ENCODE measurements around the gene BICD1.
"Not testable (repeated sequence)": the region's sequence is repeated elsewhere in the genome, so short reads cannot be mapped to it uniquely, and the experiment has no call there.

The BICD1 gene

GRCh38 chr12:32196250-32197198, 89.9 kb downstream of the BICD1 start:
- DNase-seq, result no peak

GRCh38 chr12:32197421-32197820, 90.8 kb downstream of the BICD1 start:
- DNase-seq, result no peak

DNA sequence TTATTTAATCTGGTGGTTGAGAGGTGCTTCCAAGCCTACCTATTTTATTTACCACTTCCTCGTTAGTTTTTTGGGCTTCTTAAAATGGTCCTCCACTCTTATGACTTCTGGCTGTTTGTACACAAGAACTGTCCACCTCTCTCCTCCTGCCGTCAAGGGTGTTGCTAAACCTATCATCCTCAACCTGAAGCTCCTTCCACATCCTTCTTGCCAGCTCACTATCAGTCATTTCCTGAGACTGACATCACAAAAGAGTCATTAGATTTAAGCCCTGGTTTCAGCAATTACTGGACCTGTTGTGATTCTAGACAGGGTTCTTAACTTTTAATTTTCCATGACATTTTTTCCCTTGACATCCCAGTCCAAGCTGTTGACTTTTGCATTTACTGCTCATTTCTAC, 91.9 kb downstream of the BICD1 start:
- DNase-seq, result no peak

GRCh38 chr12:32201096-32201495, 94.4 kb downstream of the BICD1 start:
- DNase-seq, result no peak

GRCh38 chr12:32201976-32202375, 95.3 kb downstream of the BICD1 start:
- no peak for DNase-seq

DNA sequence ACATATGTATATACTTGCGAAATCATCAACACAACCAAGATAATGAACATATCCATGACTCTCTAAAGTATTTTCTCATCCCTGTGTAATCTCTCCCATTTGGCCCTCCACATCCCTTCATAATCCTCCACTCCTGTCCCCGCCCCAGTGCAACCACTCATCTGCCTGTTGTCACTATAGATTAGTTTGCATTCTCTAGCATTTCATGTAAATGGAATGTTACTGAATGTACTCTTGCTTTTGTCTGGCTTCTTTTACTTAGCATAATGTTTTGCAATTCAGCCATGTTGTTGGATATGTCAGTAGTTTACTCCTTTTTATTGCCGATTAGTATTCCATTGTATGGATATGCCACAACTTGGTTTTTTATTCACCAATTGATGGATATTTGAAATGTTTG, 99.1 kb downstream of the BICD1 start:
- DNase-seq, result no peak

DNA sequence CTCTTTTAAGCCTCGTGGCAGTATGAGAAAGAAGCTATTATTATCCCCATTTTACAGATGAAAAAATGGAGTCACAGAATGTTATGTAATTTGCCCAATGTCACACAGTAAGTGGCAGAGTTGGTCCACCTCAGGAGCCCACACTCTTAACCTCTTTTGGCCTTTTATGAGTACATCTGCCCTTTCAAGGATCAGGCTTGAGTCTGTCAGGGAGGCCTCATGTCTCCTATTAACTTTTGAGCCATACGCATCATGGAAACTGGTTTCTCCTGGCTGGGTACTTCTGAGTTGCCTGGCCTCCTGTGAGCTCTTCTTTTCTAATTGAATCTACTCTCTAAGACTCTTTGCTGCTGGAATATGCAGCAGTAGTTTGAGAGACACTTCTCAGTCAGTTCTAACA, 101.7 kb downstream of the BICD1 start:
- no peak for DNase-seq

GRCh38 chr12:32211066-32211899, 104.6 kb downstream of the BICD1 start:
- no peak for DNase-seq

DNA sequence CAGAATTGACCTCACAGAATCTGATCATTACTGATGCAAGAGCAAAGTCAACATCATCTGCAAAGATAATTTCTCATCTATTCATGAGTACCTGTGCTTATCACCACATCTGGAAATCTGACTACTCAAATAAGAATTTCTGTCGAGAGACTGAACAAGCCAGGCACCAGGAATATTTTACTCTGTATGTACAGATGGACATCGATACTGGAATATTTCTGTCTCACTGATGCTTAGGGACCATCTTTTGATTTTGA, 105.2 kb downstream of the BICD1 start:
- no peak for DNase-seq

DNA sequence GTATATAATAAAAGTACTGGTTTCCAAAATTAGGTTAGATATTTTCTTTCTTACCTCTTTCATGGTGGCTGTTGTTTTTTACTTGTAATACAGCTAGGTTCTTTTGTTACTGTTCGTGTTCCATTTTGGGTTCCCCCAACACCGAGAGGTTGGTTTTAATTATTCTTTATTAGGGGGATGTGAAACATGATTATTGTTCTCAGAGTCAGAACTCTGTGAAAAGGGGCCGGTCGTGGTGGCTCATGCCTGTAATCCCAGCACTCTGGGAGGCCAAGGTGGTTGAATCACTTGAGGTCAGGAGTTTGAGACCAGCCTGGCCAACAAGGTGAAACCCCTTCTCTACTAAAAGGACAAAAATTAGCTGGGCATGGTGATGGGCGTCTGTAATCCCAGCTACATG, 108.1 kb downstream of the BICD1 start:
- no peak for DNase-seq

DNA sequence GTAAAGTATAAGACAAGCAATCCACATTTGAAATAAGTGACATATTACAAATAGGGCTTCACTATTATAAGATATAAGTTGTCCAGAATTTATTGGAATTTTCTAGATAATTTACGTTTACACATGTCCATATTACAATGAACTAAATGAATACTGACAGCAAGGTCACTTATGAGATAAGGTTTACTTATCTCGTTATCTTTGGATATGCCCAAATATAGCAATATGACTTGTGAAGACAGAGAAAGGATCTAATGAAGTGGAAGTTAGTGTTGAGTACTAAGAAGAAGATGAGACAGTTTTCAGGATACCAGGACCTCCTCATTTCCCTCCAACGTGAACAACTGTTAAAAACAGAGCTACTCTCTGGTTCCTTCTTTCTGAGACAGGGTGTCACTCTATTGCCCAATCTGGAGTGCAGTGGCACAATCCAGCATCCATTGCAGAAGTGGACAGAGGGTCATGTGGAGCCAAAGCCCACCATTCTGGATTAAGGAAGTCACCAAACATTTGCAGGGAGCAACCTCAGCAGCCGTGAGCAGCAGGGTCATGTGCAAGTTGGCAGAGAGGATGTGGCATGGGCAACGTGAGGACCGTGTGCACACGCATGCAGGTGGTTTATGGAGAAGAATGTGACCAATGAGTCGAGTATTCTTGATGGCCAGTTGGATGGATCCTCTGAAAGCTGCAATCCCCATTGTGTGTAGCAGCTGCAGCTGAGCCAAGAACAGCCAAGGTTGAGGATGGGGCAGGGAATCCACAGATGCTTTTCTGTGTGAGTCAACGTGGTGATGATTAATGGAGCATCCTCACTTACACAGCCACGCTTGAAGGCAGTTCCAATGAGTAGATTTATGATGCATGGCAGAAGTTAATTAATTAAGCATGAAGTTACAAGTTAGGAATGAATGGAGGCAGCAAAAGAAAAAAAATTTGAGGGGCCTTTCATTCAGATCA, 111.0 kb downstream of the BICD1 start:
- DNase-seq, result no peak

DNA sequence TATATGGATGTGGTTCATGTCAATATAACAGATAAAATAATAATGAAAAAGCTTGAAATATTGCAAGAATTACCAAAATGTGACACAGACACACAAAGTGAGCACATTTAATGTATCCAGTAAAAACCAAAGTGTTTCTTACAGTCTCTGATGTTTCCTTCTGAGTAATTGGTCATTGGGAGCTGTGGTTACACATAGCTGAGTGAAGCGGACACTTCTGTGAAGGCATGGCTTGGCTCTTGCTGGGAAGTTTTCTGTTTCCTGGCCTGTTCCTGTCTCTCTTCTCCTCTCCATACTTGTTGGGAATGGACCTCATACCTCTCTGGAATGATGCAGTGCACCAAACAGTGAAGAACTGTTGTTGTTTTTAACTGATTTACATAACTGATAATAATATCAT, 117.3 kb downstream of the BICD1 start:
- DNase-seq, result no peak

- no peak for DNase-seq
These were observed 120.1 kb downstream of the BICD1 start for GRCh38 chr12:32226768-32227167.

- no peak for DNase-seq
These were observed 123.4 kb downstream of the BICD1 start for GRCh38 chr12:32229971-32230612.

GRCh38 chr12:32230613-32230993, 124.0 kb downstream of the BICD1 start:
- no peak for DNase-seq

DNA sequence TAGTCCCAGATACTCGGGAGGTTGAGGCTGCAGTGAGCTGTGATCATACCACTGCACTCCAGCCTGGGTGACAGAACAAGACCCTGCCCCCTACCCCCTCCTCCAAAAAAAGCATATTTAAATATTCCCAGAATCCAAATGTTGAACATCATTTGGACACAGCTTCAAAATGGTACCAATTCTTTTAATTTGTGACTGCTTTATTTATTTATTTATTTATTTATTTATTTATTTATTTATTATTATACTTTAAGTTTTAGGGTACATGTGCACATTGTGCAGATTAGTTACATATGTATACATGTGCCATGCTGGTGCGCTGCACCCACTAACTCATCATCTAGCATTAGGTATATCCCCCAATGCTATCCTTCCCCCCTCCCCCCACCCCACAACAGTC, 124.7 kb downstream of the BICD1 start:
- DNase-seq, result not testable (repeated sequence)

DNA sequence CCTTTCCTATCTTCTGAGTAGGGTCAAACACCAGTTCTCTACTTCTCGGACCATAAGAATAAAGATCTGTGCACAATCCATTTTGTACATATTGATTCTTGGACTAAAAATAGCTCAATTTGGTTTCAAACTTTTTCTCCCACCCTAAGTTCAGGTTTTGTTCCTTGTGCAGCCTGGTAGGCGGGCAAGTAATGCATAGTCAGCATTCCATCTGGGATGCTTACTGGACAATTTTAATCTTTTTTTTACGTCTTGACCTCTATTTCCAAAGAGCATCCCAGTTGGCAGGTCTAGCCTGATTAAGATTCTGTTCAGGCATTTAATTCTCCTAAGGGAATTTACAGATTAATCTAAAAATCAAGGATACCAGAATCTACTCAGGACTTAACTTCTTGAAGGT, 126.9 kb downstream of the BICD1 start:
- no peak for DNase-seq

- DNase-seq, result no peak
These were observed 128.6 kb downstream of the BICD1 start for GRCh38 chr12:32235251-32235650.

GRCh38 chr12:32240162-32240561, 133.5 kb downstream of the BICD1 start:
- DNase-seq, result no peak

- DNase-seq, result no peak
These were observed 134.2 kb downstream of the BICD1 start for GRCh38 chr12:32240831-32241230.

GRCh38 chr12:32242641-32243040, 136.0 kb downstream of the BICD1 start:
- DNase-seq, result no peak

DNA sequence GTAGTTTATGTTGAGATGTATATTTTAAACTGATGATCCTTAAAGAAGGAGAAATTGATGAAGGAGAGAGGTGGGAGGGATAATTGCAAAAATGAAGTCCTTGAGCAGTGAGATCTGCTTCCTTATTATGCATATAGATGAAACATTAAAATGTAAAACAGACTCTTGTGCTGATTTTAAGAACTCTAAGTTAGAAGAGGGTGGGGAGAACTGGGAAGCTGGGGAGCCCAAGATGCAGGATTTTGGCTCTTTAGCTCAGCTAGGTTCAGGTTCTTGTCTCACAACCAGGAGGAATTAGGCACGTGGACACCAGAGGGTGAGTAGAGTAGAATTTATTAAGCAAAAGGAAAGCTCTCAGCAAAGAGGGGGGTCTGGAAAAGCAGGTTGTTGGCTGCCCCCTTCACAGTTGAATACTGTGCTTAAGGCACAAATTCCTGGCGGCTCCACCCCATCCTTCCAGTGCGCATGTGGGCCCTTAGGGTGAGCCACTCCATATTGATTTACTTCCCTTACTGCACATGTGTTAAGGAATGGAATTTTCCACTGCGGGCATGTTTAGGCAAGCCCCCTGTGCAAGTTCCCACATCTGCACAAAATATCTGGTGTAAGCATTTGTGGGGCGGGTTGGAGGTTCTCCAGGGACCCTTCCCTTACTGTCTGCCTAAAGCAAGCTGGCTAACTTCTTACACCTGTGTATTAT, 141.9 kb downstream of the BICD1 start:
- DNase-seq, result no peak

Measured in COR-L47 (cell line).